ENCODE measurements around the gene MOCS3.
A peak's percentile ranks its signal among the peaks of the same experiment; 100 is the strongest.

MOCS3 gene

GRCh38 chr20:50987493-50988210 lies 29.0 kb downstream of the MOCS3 start:
- peak; percentile 89 for DNase-seq

- no peak for DNase-seq
Observed at GRCh38 chr20:50991076-50991475, 32.5 kb downstream of the MOCS3 start.

- no peak for DNase-seq
Observed at GRCh38 chr20:50992336-50992732, 33.7 kb downstream of the MOCS3 start.

DNA sequence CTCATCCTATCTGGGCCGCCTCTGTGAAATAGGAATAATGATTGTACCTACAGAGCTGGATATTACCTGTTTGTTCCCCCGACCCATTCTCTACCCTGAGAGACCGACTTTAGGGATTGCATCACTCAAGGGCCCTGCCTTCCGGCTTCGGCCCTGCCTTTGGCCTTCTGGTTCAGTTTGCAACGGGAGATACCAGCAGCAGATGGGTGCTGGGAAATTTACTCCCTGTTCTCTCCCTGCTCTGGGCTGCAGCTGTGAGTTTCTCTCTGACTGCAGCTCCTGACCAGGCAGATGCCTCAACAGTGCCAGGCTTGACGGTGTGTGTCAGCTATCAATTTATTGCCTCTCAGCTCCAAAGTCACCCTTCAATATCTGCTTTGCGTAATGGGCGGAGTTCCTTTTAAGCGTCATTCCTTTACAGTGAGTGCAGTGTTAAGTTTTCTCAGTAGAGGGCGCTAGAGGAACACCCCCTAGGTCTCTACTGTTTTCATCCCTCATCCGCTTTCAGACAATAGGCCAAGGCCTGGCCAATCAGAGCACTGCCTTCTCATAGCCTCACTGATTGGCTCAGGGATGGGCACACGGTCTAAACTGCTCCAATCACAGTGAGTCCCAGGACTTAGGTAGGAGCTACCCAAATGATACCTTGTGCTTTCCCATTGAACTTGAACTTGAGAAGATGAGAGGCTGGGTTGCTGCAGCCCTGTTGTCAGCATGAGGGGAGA lies 34.3 kb downstream of the MOCS3 start:
- peak; percentile 40 for DNase-seq

DNA sequence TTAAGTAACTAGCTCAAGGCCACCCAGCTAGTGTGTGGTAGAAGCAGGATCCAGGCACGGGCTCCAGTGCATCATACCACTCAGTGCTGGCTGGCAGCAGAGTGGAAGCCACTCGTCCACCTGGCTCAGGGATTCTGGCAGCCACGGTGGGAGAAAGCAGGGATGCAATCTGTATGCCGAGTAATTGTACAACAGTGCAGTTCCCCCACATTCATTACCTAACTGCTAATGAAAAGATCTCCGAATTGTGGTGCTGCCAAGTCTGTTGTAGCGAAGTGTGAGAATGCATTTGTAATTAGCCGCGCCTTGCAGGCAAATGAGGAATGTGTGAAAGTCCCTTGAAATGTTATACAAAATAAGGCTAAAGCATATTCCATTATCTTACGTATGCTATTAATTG lies 35.3 kb downstream of the MOCS3 start:
- no peak for DNase-seq

DNA sequence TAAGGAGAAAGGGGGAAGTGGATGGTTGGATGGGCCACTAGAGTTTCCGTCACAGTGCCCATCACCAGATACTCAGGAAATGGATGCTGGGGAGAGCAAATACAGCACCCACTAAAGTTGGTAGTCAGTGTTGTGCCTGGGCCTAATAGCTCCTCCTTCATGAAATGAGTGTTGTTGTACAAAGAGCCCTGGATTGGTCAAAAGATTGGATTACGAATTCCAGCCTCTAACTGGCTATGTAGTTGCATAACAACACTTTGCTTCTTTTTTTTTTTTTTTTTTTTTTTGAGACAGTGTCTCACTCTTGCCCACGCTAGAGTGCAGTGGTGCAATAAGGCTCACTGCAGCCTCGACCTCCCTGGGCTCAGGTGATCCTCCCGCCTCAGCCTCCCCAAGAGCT lies 36.9 kb downstream of the MOCS3 start:
- DNase-seq: no peak

DNA sequence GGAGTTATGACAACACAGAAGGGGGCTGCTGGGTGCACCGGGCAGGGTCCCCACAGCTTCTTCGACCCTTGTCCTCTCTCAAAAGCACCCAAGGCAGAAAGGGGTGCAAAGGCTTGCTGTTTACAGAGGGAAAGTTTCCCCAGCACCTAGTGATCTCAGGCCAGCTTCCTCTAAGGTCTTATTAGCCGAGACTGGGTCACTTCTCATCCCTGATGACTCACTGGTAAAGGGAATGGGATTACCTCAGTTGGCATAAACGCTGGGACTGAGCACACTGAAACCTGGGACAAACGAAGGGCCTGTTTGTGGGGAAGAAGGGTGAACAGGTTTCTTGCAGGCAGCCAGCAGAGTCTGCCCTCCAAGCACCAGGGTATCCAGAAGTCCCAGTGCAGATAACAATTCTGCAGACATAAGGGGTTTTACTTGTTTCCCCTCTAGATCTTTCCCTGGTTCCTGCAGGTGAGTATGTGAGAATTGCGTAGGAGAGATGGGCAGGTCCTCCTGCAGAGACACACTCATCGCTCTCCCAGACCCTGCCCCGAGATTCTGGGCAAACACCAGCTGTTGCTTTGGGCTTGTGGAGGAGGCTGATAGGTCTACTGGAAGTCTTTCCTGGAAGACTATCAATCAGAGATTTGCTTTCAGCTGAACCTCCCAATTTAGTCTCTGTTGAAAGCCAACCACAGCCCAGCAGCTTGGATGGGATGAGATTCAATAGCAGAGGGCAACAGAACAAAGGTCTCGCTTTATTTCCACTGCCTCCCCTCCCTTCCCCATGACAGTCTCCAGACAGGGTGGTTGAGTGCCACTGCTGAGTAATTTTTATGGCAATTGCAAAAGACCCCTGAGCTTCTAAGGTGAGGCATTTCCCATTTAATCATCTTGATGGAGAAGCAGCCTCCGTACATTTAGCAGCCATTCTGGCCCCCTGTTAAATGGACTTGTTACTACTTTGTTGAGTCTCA lies 38.6 kb downstream of the MOCS3 start:
- DNase-seq: no peak

DNA sequence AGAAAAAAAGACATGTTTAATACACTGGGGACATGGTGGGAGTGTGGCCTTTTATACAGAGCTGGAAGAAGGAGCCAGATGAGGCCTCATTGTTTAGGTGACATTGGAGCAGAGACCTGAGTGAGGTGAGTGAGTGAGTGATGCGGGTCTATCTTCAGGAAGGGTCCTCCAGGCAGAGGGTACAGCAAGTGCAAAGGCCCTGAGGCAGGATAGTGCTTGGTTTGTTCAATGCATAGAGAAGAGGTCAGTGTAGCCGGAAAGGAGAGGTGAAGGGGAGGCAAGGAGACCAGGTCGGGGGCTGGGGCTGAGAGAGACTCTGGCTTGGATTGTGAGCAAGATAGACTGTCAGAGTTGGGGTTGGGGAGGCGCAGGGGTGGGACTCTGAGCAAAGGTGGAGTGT lies 40.7 kb downstream of the MOCS3 start:
- no peak for DNase-seq

DNA sequence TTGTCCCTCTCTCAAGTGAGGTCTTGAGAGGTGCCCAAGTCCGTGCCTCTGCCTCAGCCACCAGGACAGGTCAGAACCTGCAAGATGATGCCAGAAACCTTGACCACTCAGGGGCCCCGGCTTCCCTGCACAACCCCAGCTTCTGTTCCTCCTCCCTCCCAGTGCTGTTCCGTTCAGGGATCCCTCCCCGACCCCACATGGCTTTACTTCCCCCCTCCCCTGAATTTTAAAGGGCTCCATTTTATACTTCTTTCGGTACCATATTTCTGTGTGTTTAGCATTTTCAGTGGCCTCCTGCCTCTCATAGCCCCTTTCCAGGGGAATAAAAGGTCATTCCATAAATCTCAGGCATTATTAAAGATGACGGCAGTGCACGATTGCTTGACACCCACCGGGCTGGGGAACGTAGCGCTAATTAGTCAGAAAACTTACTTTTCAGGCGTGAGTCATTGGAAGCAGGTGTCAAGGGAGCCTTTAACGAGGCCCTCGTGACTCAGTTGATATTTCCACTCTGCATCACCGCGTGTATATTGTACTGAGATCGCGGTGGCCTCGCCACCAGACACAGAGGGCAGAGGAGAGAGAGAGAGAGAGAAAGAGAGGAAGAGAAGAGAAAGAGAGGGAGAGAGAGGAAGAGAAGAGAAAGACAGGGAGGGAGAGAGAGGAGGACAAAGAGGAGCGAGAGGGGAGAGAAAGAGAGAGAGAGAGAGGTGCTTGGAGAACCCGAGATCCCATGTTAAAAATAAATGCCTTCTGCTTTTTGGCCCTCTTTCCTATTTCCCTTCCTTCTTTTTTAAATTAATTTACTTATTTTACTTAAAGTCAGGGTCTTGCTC lies 43.0 kb downstream of the MOCS3 start:
- DNase-seq: no peak

- no peak for DNase-seq
Observed at GRCh38 chr20:51002633-51003032, 44.0 kb downstream of the MOCS3 start.

GRCh38 chr20:51003753-51004152 lies 45.1 kb downstream of the MOCS3 start:
- no peak for DNase-seq

DNA sequence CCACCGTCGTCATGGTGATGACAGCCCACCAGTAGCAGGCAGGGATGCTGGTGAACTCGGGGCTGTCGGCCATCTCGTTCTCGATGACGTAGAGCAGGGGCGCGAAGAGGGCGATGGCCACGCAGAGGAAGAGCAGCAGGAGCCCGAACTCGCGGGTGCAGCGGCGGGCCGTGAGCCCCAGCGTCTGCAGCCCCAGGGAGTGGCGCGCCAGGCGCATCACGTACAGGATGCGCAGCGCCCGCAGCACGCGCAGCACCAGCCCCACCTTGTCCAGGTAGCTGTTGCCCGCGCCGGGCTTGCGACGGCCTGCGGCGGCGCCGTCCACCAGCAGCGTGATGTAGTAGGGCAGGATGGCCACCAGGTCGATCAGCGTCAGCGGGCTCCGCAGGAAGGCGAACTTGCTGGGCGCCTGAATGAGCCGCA lies 45.7 kb downstream of the MOCS3 start:
- no peak for DNase-seq

GRCh38 chr20:51004781-51005180 lies 46.2 kb downstream of the MOCS3 start:
- DNase-seq: no peak

- DNase-seq: no peak
Observed at GRCh38 chr20:51005214-51005613, 46.6 kb downstream of the MOCS3 start.

DNA sequence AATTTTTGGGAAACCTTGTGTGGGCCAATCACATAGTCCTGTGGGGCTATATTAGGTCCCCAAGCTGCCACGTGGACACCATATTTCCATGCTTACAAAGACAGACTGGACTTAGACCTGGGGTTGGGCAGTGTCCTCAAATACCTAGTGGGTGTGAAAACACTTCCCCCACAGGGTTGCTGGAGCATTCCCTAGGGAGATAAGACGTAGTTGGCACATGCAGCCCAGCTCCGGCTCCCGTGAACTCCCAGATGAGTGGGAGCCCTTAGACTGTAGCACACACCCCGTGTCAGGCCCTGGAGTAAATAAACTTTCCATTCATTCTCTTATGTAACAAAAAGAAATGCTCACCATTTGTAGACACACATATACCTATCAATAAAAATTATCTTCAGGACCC lies 50.1 kb downstream of the MOCS3 start:
- no peak for DNase-seq

- DNase-seq: no peak
Observed at GRCh38 chr20:51009303-51010042, 50.9 kb downstream of the MOCS3 start.

GRCh38 chr20:51010043-51010365 lies 51.4 kb downstream of the MOCS3 start:
- no peak for DNase-seq

GRCh38 chr20:51010932-51011331 lies 52.3 kb downstream of the MOCS3 start:
- DNase-seq: no peak

DNA sequence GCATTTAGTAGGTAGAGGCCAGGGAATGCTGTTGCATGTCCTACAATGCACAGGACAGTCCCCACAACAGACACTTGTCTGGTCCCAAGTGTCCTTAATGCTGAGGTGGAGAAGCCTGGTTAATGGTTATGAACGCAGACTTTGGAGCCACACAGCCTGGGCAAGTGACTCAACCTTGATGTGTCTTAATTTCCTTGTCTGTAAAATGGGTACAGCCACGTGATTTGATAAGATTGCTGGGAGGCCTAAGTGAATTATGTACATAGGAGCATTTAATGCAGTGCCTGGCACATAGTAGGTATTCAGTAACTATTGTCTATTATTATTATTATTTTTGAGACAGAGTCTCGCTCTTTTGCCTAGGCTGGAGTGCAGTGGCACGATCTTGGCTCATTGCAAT lies 52.9 kb downstream of the MOCS3 start:
- no peak for DNase-seq

- no peak for DNase-seq
Observed at GRCh38 chr20:51012357-51012756, 53.7 kb downstream of the MOCS3 start.

Data from NCI-H345 (cell line).